ENCODE results near the gene IRF3.

IRF3 gene

GRCh38 chr19:49665351-49666119, at the start of gene IRF3, which contains the start of gene BCL2L12:
Gene IRF3, minus strand, starts transcription at chr19:49665857. Its CDS starts 1,019 bp downstream, at chr19:49664838.
Gene BCL2L12, plus strand, starts transcription at chr19:49665933. Its CDS starts 760 bp downstream, at chr19:49666693.
- peak; percentile 94 for DNase-seq

GRCh38 chr19:49713236-49713845, 47.7 kb upstream of the IRF3 start:
- no peak for DNase-seq

GRCh38 chr19:49712397-49712859, 46.8 kb upstream of the IRF3 start:
- peak; percentile 66 for DNase-seq

GRCh38 chr19:49710372-49710951, 44.8 kb upstream of the IRF3 start:
- DNase-seq = no peak

- DNase-seq = no peak
Observed at GRCh38 chr19:49705919-49706318, 40.3 kb upstream of the IRF3 start.

- no peak for DNase-seq
Observed at GRCh38 chr19:49704888-49705642, 39.4 kb upstream of the IRF3 start.

GRCh38 chr19:49701271-49701786, 35.7 kb upstream of the IRF3 start:
- peak; percentile 23 for DNase-seq

- no peak for DNase-seq
Observed at GRCh38 chr19:49700563-49700962, 34.9 kb upstream of the IRF3 start.

GRCh38 chr19:49699364-49699763, 33.7 kb upstream of the IRF3 start:
- DNase-seq = no peak

- no peak for DNase-seq
Observed at GRCh38 chr19:49696865-49697264, 31.2 kb upstream of the IRF3 start.

- no peak for DNase-seq
Observed at GRCh38 chr19:49696115-49696514, 30.5 kb upstream of the IRF3 start.

GRCh38 chr19:49692147-49692506, 26.5 kb upstream of the IRF3 start:
- DNase-seq = no peak

GRCh38 chr19:49691243-49692146, 25.8 kb upstream of the IRF3 start:
- DNase-seq = peak; percentile 91

GRCh38 chr19:49690656-49691242, 25.1 kb upstream of the IRF3 start, which contains the start of gene CPT1C:
Gene CPT1C, plus strand, starts transcription at chr19:49691116. Its CDS starts 1,137 bp downstream, at chr19:49692253.
- DNase-seq = peak; percentile 98

- no peak for DNase-seq
Observed at GRCh38 chr19:49690079-49690655, 24.5 kb upstream of the IRF3 start.

GRCh38 chr19:49689133-49690078, 23.7 kb upstream of the IRF3 start, which contains the start of gene ADM5:
Gene ADM5, plus strand, starts transcription at chr19:49689594. Its CDS starts 244 bp downstream, at chr19:49689838.
- peak; percentile 89 for DNase-seq

GRCh38 chr19:49688531-49689132, 23.0 kb upstream of the IRF3 start:
- DNase-seq = peak; percentile 46

GRCh38 chr19:49687566-49688316, 22.1 kb upstream of the IRF3 start:
- DNase-seq = peak; percentile 61
